Naive thymus-derived CD4-positive, alpha-beta T cell (primary cell): ENCODE data around the gene FER. TPM values are rescaled to one million over a fixed set of nuclear protein-coding genes. Genes with fewer than 3 reads are reported as not detected.

Experiments used
- ATAC-seq: fragments of 150-1000 bp; cut with Tn5 transposase; 2 replicates; pipeline ENCODE4 v1.10.0; 2021; ENCODE audit warnings: mild to moderate bottlenecking, moderate library complexity
- CTCF ChIA-PET: fragments of 350-600 bp; sonication (Branson Sonifier 250); formaldehyde crosslinking; loops from one replicate; lab custom pipeline; 2021; ENCODE audit warnings: antibody characterized with exemption; lab: Charles Lee
- POLR2A ChIA-PET: fragments of 350-600 bp; sonication (Branson Sonifier 250); formaldehyde crosslinking; loops from one replicate; lab custom pipeline; 2021; ENCODE audit warnings: antibody characterized with exemption, inconsistent platforms; lab: Charles Lee
- DNase-seq, 9 donors: peaks; one replicate each; pipeline versions ENCODE4 v3.0.0 to v3.0.0-alpha.2; 2020 to 2022; ENCODE audit warnings: mixed read lengths in 1 of 9
- H3K27ac ChIP-seq: one replicate; pipeline ENCODE4 v1.7.0; 2013; ENCODE audit warnings: mild to moderate bottlenecking, low read depth, low read length, moderate library complexity
- H3K27me3 ChIP-seq, 2 donors: one replicate each; pipeline ENCODE4 v1.7.0; 2013; ENCODE audit warnings: low read length in 2 of 2, mild to moderate bottlenecking in 2 of 2, moderate library complexity in 2 of 2; ENCODE audit not compliant: control insufficient read depth in 2 of 2, insufficient read depth in 2 of 2
- H3K36me3 ChIP-seq, 3 experiments: 1 replicate in 2 of 3; 2 replicates in 1 of 3; pipeline ENCODE4 v1.7.0; 2013; ENCODE audit warnings: low read length in 3 of 3, mild to moderate bottlenecking in 3 of 3, moderate library complexity in 1 of 3; ENCODE audit not compliant: insufficient read depth in 3 of 3, control insufficient read depth in 2 of 3
- H3K4me1 ChIP-seq, 2 donors: one replicate each; pipeline ENCODE4 v1.7.0; 2013; ENCODE audit warnings: low read length in 2 of 2, mild to moderate bottlenecking in 2 of 2, moderate library complexity in 1 of 2; ENCODE audit not compliant: control insufficient read depth in 2 of 2, insufficient read depth in 2 of 2
- H3K4me3 ChIP-seq: 2 replicates; pipeline ENCODE4 v1.7.0; 2013; ENCODE audit warnings: mild to moderate bottlenecking, low read length
- H3K9me3 ChIP-seq, 3 experiments: 1 replicate in 2 of 3; 2 replicates in 1 of 3; pipeline ENCODE4 v1.7.0; 2013; ENCODE audit warnings: low read length in 3 of 3; ENCODE audit not compliant: control insufficient read depth in 2 of 3
- H3K27ac Mint-ChIP-seq, 9 donors: one replicate each; pipeline ENCODE4 v1.8.0; 2020 to 2022; ENCODE audit warnings: mixed read lengths in 9 of 9, mild to moderate bottlenecking in 8 of 9, moderate library complexity in 5 of 9, inconsistent platforms in 2 of 9
- H3K27me3 Mint-ChIP-seq, 5 donors: one replicate each; pipeline ENCODE4 v1.8.0; 2021 to 2022; ENCODE audit warnings: mixed read lengths in 5 of 5, mild to moderate bottlenecking in 1 of 5
- H3K36me3 Mint-ChIP-seq, 5 donors: one replicate each; pipeline ENCODE4 v1.8.0; 2020 to 2022; ENCODE audit warnings: mixed read lengths in 5 of 5, mild to moderate bottlenecking in 3 of 5, inconsistent platforms in 1 of 5
- H3K4me1 Mint-ChIP-seq, 7 donors: one replicate each; pipeline ENCODE4 v1.8.0; 2020 to 2022; ENCODE audit warnings: mixed read lengths in 7 of 7, mild to moderate bottlenecking in 3 of 7, inconsistent platforms in 1 of 7
- H3K4me3 Mint-ChIP-seq, 10 donors: one replicate each; pipeline ENCODE4 v1.8.0; 2020 to 2022; ENCODE audit warnings: mild to moderate bottlenecking in 10 of 10, mixed read lengths in 10 of 10, moderate library complexity in 6 of 10, inconsistent platforms in 2 of 10
- H3K9me3 Mint-ChIP-seq, 11 donors: one replicate each; pipeline ENCODE4 v1.8.0; 2020 to 2022; ENCODE audit warnings: mixed read lengths in 11 of 11, mild to moderate bottlenecking in 4 of 11, inconsistent platforms in 1 of 11, moderate library complexity in 1 of 11
- intact Hi-C, 2 donors: fragments of 100-400 bp; cut with micrococcal nuclease; formaldehyde crosslinking; loops; one replicate each; pipeline ENCODE4 v1.15.1; 2023
- polyA plus RNA-seq, 2 donors: library from polyadenylated mRNA; unstranded; fragments of 300-500 nt; fragmentation: Illumina TruSeq; gene quantifications; one replicate each; pipeline ENCODE4 v1.2.3, GENCODE V29; 2021
- total RNA-seq, 6 experiments: library from RNA in 5 of 6; stranded (reverse) in 5 of 6; gene quantifications; 1 replicate in 5 of 6; 2 replicates in 1 of 6; pipeline ENCODE4 v1.2.3 and lab custom pipeline; 2021 to 2026

The FER gene
- total and polyA plus RNA-seq, 7 experiments from 2014 or later: 2.7 to 17.6 (median 13.8) TPM

DNA sequence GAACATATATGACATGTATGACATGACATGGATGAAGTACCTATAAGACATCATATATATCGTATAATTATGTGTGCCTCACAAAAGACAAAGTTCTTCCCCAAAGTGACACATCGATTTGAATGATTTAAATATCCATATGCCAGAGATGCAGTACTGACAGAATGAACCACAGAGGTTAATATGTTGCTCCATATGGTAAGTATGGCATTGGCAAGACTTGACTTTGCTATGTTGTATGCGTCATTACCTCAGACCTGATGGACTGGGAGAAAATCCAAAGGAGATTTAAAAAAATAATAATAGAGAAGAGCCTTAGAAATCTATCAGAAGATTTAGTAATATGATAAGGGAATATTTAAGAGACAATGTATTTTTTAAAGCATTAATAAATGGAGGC is 398.9 kb downstream of the FER start:
- no peaks in the 10 kb centered on the region for H3K9me3 ChIP-seq
- peaks cover 0 to 16% (median 6%) of the 10 kb centered on the region in 5 donors for H3K36me3 Mint-ChIP-seq
- ATAC-seq: no peak
- no peak overlapping the region for H3K27ac Mint-ChIP-seq
- no peaks in the 10 kb centered on the region for H3K36me3 ChIP-seq
- no peak overlapping the region for H3K4me3 Mint-ChIP-seq
- H3K27me3 Mint-ChIP-seq: no peaks in the 10 kb centered on the region
- ChIA-PET CTCF (no interaction called here), POLR2A (interaction anchor here (0.6 kb wide), 1 partner anchor 1203 kb away, joined by 3 read pairs; no protein-coding TSS in a partner anchor)
- peaks cover 0 to 6% (median 0%) of the 10 kb centered on the region in 7 donors for H3K4me1 Mint-ChIP-seq
- no peak overlapping the region for H3K27ac ChIP-seq
- H3K4me3 ChIP-seq: no peak overlapping the region
- H3K4me1 ChIP-seq: no peaks in the 10 kb centered on the region
- intact Hi-C loops: no loop called here
- no peak for DNase-seq
- no peaks in the 10 kb centered on the region for H3K9me3 Mint-ChIP-seq
- H3K27me3 ChIP-seq: no peaks in the 10 kb centered on the region

- H3K4me1 Mint-ChIP-seq: peaks cover 0 to 6% (median 0%) of the 10 kb centered on the region in 7 donors
- H3K9me3 ChIP-seq: no peaks in the 10 kb centered on the region
- H3K27me3 Mint-ChIP-seq: no peaks in the 10 kb centered on the region
- DNase-seq: no peak
- ChIA-PET CTCF (no interaction called here), POLR2A (no interaction called here)
- no peak for ATAC-seq
- H3K9me3 Mint-ChIP-seq: no peaks in the 10 kb centered on the region
- intact Hi-C loops: no loop called here
- H3K4me3 Mint-ChIP-seq: no peak overlapping the region
- H3K27ac ChIP-seq: no peak overlapping the region
- no peak overlapping the region for H3K27ac Mint-ChIP-seq
- H3K36me3 Mint-ChIP-seq: peaks cover 0 to 6% (median 3%) of the 10 kb centered on the region in 5 donors
- no peaks in the 10 kb centered on the region for H3K4me1 ChIP-seq
- H3K36me3 ChIP-seq: no peaks in the 10 kb centered on the region
- no peak overlapping the region for H3K4me3 ChIP-seq
- H3K27me3 ChIP-seq: no peaks in the 10 kb centered on the region
Observed at GRCh38 chr5:109152565-109152964, 404.9 kb downstream of the FER start.

- Histone ChIP-seq H3K27me3 (no peaks in the 10 kb centered on the region), H3K4me3 (no peak overlapping the region), H3K27ac (no peak overlapping the region), H3K9me3 (no peaks in the 10 kb centered on the region), H3K36me3 (no peaks in the 10 kb centered on the region), H3K4me1 (no peaks in the 10 kb centered on the region)
- ChIA-PET POLR2A (no interaction called here), CTCF (interaction anchor here (0.6 kb wide), 1 partner anchor 473 kb away, joined by 4 read pairs; no protein-coding TSS in a partner anchor)
- H3K9me3 Mint-ChIP-seq: no peaks in the 10 kb centered on the region
- no peaks in the 10 kb centered on the region for H3K27me3 Mint-ChIP-seq
- H3K4me1 Mint-ChIP-seq: no peaks in the 10 kb centered on the region
- H3K4me3 Mint-ChIP-seq: no peak overlapping the region
- intact Hi-C loops: no loop called here
- ATAC-seq: no peak
- H3K27ac Mint-ChIP-seq: no peak overlapping the region
- DNase-seq: no peak
- peaks cover 0 to 3% (median 0%) of the 10 kb centered on the region in 5 donors for H3K36me3 Mint-ChIP-seq
Observed at GRCh38 chr5:109155625-109156024, 407.9 kb downstream of the FER start.

- H3K4me3 Mint-ChIP-seq: no peak overlapping the region
- H3K9me3 Mint-ChIP-seq: no peaks in the 10 kb centered on the region
- no peaks in the 10 kb centered on the region for H3K4me1 Mint-ChIP-seq
- POLR2A ChIA-PET: no interaction called here
- Histone ChIP-seq H3K36me3 (no peaks in the 10 kb centered on the region), H3K9me3 (no peaks in the 10 kb centered on the region), H3K4me1 (no peaks in the 10 kb centered on the region), H3K27me3 (no peaks in the 10 kb centered on the region), H3K27ac (no peak overlapping the region), H3K4me3 (no peak overlapping the region)
- DNase-seq (no peak), ATAC-seq (no peak)
- H3K27ac Mint-ChIP-seq: no peak overlapping the region
- no peaks in the 10 kb centered on the region for H3K27me3 Mint-ChIP-seq
- CTCF ChIA-PET: no interaction called here
- intact Hi-C loops: no loop called here
- peaks cover 0 to 5% (median 0%) of the 10 kb centered on the region in 5 donors for H3K36me3 Mint-ChIP-seq
Observed at GRCh38 chr5:109156885-109157284, 409.2 kb downstream of the FER start.

GRCh38 chr5:109160468-109160867 is 412.8 kb downstream of the FER start:
- POLR2A ChIA-PET: no interaction called here
- no peaks in the 10 kb centered on the region for H3K4me1 Mint-ChIP-seq
- no peaks in the 10 kb centered on the region for H3K36me3 ChIP-seq
- no peak for ATAC-seq
- CTCF ChIA-PET: no interaction called here
- no peak overlapping the region for H3K4me3 Mint-ChIP-seq
- no peak overlapping the region for H3K27ac ChIP-seq
- no peaks in the 10 kb centered on the region for H3K27me3 ChIP-seq
- H3K4me1 ChIP-seq: no peaks in the 10 kb centered on the region
- intact Hi-C loops: no loop called here
- H3K27me3 Mint-ChIP-seq: no peaks in the 10 kb centered on the region
- H3K36me3 Mint-ChIP-seq: peaks cover 0 to 17% (median 0%) of the 10 kb centered on the region in 5 donors
- no peaks in the 10 kb centered on the region for H3K9me3 Mint-ChIP-seq
- H3K4me3 ChIP-seq: no peak overlapping the region
- no peak for DNase-seq
- H3K9me3 ChIP-seq: no peaks in the 10 kb centered on the region
- no peak overlapping the region for H3K27ac Mint-ChIP-seq

GRCh38 chr5:109161914-109162683 is 414.4 kb downstream of the FER start:
- H3K27me3 ChIP-seq: no peaks in the 10 kb centered on the region
- DNase-seq (no peak), ATAC-seq (no peak)
- Mint-ChIP-seq H3K27me3 (no peaks in the 10 kb centered on the region), H3K9me3 (no peaks in the 10 kb centered on the region), H3K27ac (no peak overlapping the region), H3K36me3 (peaks cover 0 to 27% (median 0%) of the 10 kb centered on the region in 5 donors), H3K4me1 (no peaks in the 10 kb centered on the region), H3K4me3 (no peak overlapping the region)
- POLR2A ChIA-PET: no interaction called here
- H3K4me3 ChIP-seq: no peak overlapping the region
- no peaks in the 10 kb centered on the region for H3K9me3 ChIP-seq
- H3K27ac ChIP-seq: no peak overlapping the region
- no peaks in the 10 kb centered on the region for H3K36me3 ChIP-seq
- CTCF ChIA-PET: no interaction called here
- intact Hi-C loops: no loop called here
- H3K4me1 ChIP-seq: no peaks in the 10 kb centered on the region

- H3K27me3 ChIP-seq: no peaks in the 10 kb centered on the region
- no peaks in the 10 kb centered on the region for H3K27me3 Mint-ChIP-seq
- ATAC-seq (no peak), DNase-seq (no peak)
- H3K36me3 Mint-ChIP-seq: peaks cover 0 to 27% (median 0%) of the 10 kb centered on the region in 5 donors
- H3K4me1 ChIP-seq: no peaks in the 10 kb centered on the region
- H3K9me3 ChIP-seq: no peaks in the 10 kb centered on the region
- CTCF ChIA-PET: no interaction called here
- no peaks in the 10 kb centered on the region for H3K36me3 ChIP-seq
- H3K4me3 Mint-ChIP-seq: no peak overlapping the region
- no peaks in the 10 kb centered on the region for H3K9me3 Mint-ChIP-seq
- H3K4me3 ChIP-seq: no peak overlapping the region
- no peak overlapping the region for H3K27ac Mint-ChIP-seq
- intact Hi-C loops: no loop called here
- no peak overlapping the region for H3K27ac ChIP-seq
- POLR2A ChIA-PET: no interaction called here
- H3K4me1 Mint-ChIP-seq: no peaks in the 10 kb centered on the region
Observed at GRCh38 chr5:109163336-109163735, 415.6 kb downstream of the FER start.
